ENCODE measurements around the gene CHPF2.

CHPF2 gene

GRCh38 chr7:151232917-151233701, 826 bp downstream of the CHPF2 start:
- H3K4me3 ChIP-seq (ENCODE audit: low read depth in 1 of 2, low read length in 2 of 2), result peak overlapping the region; percentile 90 to 92
- no peaks in the 10 kb centered on the region for H3K9me3 ChIP-seq (ENCODE audit: insufficient read depth, low read length, severe bottlenecking)
- peaks cover 47% of the 10 kb centered on the region for H3K79me2 ChIP-seq (ENCODE audit: insufficient read depth, low read length)
- TF ChIP-seq EZH2 (IDR thresholded peaks at IDR 0.05; ENCODE audit: borderline replicate concordance, low read depth, low read length, severe bottlenecking), result no peak
- TF ChIP-seq, protein P1, sequence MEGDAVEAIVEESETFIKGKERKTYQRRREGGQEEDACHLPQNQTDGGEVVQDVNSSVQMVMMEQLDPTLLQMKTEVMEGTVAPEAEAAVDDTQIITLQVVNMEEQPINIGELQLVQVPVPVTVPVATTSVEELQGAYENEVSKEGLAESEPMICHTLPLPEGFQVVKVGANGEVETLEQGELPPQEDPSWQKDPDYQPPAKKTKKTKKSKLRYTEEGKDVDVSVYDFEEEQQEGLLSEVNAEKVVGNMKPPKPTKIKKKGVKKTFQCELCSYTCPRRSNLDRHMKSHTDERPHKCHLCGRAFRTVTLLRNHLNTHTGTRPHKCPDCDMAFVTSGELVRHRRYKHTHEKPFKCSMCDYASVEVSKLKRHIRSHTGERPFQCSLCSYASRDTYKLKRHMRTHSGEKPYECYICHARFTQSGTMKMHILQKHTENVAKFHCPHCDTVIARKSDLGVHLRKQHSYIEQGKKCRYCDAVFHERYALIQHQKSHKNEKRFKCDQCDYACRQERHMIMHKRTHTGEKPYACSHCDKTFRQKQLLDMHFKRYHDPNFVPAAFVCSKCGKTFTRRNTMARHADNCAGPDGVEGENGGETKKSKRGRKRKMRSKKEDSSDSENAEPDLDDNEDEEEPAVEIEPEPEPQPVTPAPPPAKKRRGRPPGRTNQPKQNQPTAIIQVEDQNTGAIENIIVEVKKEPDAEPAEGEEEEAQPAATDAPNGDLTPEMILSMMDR (IDR thresholded peaks at IDR 0.05; ENCODE audit: borderline replicate concordance, extremely low read depth, low read length, poor library complexity, severe bottlenecking), result peak; percentile 3
- H3K9ac ChIP-seq (ENCODE audit: low read depth, low read length), result peak overlapping the region; percentile 75
- DNase-seq, result peak; percentile 76
- peaks cover 43% of the 10 kb centered on the region for H4K20me1 ChIP-seq (ENCODE audit: insufficient read depth, low read length)
- H2AFZ ChIP-seq (ENCODE audit: low read depth, low read length), result peak overlapping the region; percentile 89; the same call in 1 of the 2 replicates
- peak overlapping the region; percentile 77 for H3K27ac ChIP-seq (ENCODE audit: low read length)
- H3K4me2 ChIP-seq (ENCODE audit: insufficient read depth, low read length), result peak overlapping the region; percentile 76
- peaks cover 45% of the 10 kb centered on the region for H3K36me3 ChIP-seq (ENCODE audit: insufficient read depth, low read length)
- peak; percentile 72 for ATAC-seq (ENCODE audit: insufficient read depth, low read depth)
- no peaks in the 10 kb centered on the region for H3K27me3 ChIP-seq (ENCODE audit: insufficient read depth, low read length, poor library complexity)
- peaks cover 38% of the 10 kb centered on the region for H3K4me1 ChIP-seq (ENCODE audit: insufficient read depth, low read length)

DNA sequence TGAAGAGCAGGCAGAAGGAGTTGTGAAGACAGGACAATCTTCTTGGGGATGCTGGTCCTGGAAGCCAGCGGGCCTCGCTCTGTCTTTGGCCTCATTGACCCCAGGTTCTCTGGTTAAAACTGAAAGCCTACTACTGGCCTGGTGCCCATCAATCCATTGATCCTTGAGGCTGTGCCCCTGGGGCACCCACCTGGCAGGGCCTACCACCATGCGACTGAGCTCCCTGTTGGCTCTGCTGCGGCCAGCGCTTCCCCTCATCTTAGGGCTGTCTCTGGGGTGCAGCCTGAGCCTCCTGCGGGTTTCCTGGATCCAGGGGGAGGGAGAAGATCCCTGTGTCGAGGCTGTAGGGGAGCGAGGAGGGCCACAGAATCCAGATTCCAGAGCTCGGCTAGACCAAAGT, 1.5 kb downstream of the CHPF2 start:
- H3K27ac ChIP-seq (ENCODE audit: low read length), result peak overlapping the region; percentile 77
- DNase-seq (no peak), ATAC-seq (ENCODE audit: insufficient read depth, low read depth) (no peak)
- H3K9me3 ChIP-seq (ENCODE audit: insufficient read depth, low read length, severe bottlenecking), result no peaks in the 10 kb centered on the region
- H3K36me3 ChIP-seq (ENCODE audit: insufficient read depth, low read length), result peaks cover 49% of the 10 kb centered on the region
- TF ChIP-seq EZH2 (IDR thresholded peaks at IDR 0.05; ENCODE audit: borderline replicate concordance, low read depth, low read length, severe bottlenecking), result no peak
- TF ChIP-seq, protein P1 (IDR thresholded peaks at IDR 0.05; ENCODE audit: borderline replicate concordance, extremely low read depth, low read length, poor library complexity, severe bottlenecking), result no peak
- H4K20me1 ChIP-seq (ENCODE audit: insufficient read depth, low read length), result peaks cover 46% of the 10 kb centered on the region
- peak overlapping the region; percentile 75 for H3K9ac ChIP-seq (ENCODE audit: low read depth, low read length)
- H2AFZ ChIP-seq (ENCODE audit: low read depth, low read length), result no peak overlapping the region
- peak overlapping the region; percentile 76 for H3K4me2 ChIP-seq (ENCODE audit: insufficient read depth, low read length)
- H3K79me2 ChIP-seq (ENCODE audit: insufficient read depth, low read length), result peaks cover 47% of the 10 kb centered on the region
- H3K27me3 ChIP-seq (ENCODE audit: insufficient read depth, low read length, poor library complexity), result no peaks in the 10 kb centered on the region
- peaks cover 34% of the 10 kb centered on the region for H3K4me1 ChIP-seq (ENCODE audit: insufficient read depth, low read length)
- peak overlapping the region; percentile 90 to 92; a peak in 3 of 4 replicates for H3K4me3 ChIP-seq (ENCODE audit: low read depth in 1 of 2, low read length in 2 of 2)

DNA sequence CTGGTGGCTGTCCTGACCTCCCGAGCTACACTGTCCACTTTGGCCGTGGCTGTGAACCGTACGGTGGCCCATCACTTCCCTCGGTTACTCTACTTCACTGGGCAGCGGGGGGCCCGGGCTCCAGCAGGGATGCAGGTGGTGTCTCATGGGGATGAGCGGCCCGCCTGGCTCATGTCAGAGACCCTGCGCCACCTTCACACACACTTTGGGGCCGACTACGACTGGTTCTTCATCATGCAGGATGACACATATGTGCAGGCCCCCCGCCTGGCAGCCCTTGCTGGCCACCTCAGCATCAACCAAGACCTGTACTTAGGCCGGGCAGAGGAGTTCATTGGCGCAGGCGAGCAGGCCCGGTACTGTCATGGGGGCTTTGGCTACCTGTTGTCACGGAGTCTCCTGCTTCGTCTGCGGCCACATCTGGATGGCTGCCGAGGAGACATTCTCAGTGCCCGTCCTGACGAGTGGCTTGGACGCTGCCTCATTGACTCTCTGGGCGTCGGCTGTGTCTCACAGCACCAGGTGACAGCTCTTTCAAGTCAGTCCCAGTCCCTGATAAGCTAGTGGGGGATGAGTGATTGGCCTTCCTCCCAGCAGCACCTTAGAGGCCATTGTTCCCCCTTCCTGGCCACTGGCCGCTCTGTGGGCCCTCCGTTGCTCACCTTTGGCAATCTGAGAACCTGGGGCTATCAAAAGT, 3.0 kb downstream of the CHPF2 start:
- Histone ChIP-seq H4K20me1 (ENCODE audit: insufficient read depth, low read length) (peaks cover 52% of the 10 kb centered on the region), H3K79me2 (ENCODE audit: insufficient read depth, low read length) (peaks cover 47% of the 10 kb centered on the region), H3K4me1 (ENCODE audit: insufficient read depth, low read length) (peaks cover 34% of the 10 kb centered on the region), H3K4me3 (ENCODE audit: low read depth in 1 of 2, low read length in 2 of 2) (no peak overlapping the region), H3K36me3 (ENCODE audit: insufficient read depth, low read length) (peaks cover 57% of the 10 kb centered on the region), H3K9me3 (ENCODE audit: insufficient read depth, low read length, severe bottlenecking) (no peaks in the 10 kb centered on the region), H3K4me2 (ENCODE audit: insufficient read depth, low read length) (no peak overlapping the region), H2AFZ (ENCODE audit: low read depth, low read length) (no peak overlapping the region), H3K9ac (ENCODE audit: low read depth, low read length) (no peak overlapping the region), H3K27ac (ENCODE audit: low read length) (no peak overlapping the region), H3K27me3 (ENCODE audit: insufficient read depth, low read length, poor library complexity) (no peaks in the 10 kb centered on the region)
- TF ChIP-seq EZH2 (IDR thresholded peaks at IDR 0.05; ENCODE audit: borderline replicate concordance, low read depth, low read length, severe bottlenecking), result no peak
- TF ChIP-seq, protein P1 (IDR thresholded peaks at IDR 0.05; ENCODE audit: borderline replicate concordance, extremely low read depth, low read length, poor library complexity, severe bottlenecking), result no peak
- no peak for DNase-seq
- no peak for ATAC-seq (ENCODE audit: insufficient read depth, low read depth)

Data from DND-41 (cell line).